Stimulated activated CD8-positive, alpha-beta memory T cell treated with anti-CD3 and anti-CD28 coated beads, Interleukin-4, amount 100 ng/mL, for 24 hours (primary cell): Measurements from ENCODE around the gene C17orf67.
"Not testable (repeated sequence)": the region's sequence is repeated elsewhere in the genome, so short reads cannot be mapped to it uniquely, and the experiment has no call there.

Experiments
- DNase-seq: peaks from one replicate; pipeline ENCODE4 v3.0.0-alpha.2; 2020; ENCODE audit warnings: low read depth

The C17orf67 gene

DNA sequence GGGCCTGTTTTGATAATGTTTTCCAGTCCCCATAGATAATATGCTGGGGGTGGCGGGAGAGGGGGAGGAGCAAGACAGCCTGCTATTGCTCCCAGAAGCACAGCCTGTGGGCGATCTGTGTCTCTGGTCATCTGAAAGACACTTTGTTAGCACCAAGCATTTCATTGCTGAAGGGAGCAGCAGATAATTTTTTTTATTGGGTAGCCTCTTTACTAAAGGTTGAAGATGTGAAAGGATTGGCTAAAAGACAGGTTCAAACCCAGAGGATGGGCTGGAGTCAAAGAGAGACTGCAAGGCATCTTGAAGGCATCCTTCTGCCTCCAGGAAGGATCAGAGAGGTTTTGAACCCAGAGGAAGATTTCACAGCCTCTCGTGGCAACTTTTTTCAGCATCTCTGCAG lies 60.6 kb downstream of the C17orf67 start:
- DNase-seq, result no peak

DNA sequence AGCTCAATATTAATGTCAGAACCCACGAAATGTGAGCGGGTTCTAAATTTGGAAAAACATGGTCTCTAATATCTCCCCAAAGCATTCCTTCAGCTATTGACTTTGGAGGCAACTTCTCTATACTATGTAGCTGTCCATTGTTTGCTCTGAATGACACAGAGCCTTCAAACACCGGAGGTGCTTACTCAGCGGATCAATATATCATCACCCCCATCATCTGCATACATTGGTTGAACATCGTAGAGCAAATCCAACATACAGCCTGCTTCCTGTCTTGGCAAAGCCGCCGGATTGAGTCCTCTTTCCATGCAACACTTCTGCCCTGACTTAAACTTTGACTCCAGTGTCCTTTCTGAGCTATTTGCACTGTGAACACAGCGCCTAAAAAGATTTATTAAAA lies 61.3 kb downstream of the C17orf67 start:
- DNase-seq, result no peak

DNA sequence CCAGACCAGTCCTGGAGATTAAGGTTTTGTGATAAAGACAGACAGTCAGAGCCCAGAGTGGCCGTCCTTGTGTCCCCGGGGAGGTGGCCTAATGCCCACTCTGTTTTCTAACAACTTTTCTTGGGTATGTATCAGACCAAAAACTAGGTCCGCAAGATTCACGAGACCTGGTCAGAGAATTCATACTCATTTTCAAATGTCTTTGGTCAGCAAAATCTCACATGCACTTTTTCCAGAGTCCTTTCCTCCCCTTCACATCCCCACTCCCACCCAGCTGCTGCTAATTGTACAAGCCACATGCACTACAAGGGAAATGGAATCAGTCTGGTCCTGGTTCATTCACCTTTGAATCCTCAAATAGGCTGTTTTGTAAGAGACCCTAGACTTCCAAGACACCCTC lies 61.7 kb downstream of the C17orf67 start:
- no peak for DNase-seq

DNA sequence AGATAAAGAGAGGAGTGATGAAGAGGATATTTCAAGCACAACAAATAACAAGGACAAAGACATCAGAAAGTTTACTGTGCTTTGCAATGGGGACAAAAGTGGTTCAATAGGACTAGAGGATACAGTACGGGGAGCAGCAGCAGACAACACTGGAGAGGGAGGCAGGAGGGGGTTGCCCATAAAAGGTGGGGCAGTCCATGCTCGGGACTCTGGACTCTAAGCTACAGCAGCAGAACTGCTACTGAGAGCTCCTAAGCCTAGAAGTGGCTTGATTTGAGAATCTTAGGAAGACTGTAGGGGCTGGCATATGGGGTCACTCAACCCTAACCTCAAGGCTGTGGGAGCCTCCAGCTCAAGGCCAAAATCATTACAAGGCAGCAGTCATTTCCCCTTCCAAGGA lies 62.2 kb downstream of the C17orf67 start:
- DNase-seq, result no peak

DNA sequence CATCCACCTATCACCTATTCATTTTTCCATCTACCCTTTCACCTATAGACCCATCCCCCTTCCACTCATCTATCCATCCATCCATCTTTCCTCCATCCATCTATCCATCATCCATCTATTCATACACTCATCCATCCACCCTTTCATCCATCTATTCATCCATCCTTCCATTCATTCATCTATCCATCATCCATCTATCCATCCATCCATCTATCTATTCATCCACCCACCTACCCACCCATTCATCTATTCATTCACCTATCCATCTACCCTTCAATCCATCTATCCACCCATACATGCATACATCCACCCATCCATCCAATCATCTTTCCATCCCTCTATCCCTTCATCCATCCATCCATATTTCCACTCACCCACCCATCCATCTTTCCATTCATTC lies 63.3 kb downstream of the C17orf67 start:
- DNase-seq, result no peak

DNA sequence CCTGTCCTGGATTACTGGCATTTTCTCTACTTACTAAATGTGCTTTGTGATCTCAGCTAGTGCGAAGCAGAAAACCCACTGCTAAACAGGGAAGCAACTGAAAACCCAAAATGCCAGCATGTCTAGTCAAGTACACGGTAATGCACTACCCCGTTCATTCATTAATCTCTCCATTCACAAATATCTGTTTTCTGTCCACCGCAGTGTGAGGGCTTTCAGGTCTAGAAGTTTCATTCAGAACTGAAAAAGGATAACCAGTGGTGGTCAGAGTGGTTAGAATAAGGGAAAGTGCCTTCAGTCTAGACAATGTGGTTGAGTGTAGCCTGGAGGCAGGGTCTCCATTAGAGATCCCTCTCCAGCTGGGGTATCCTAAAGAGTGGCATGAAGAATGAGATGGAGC lies 68.3 kb downstream of the C17orf67 start:
- DNase-seq, result no peak

DNA sequence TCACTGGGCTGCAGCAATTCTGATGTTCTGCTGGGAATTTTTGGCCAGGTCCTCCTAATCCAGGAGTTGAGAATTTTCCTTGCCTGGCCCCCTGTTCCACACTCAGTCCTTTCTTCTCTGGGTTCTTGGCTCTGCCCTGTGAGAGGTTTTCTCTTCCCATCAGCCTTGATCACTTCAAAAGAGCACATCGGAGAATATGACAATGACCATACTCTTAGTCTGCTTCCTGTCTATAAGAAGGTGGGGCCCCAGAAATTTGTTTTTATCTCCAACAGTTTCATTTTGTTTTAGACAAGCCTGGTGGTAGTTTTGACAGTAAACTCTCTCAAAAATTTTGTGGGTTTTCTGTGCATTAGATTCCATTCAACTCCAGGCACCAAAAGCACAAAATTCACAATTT lies 70.7 kb downstream of the C17orf67 start:
- no peak for DNase-seq

DNA sequence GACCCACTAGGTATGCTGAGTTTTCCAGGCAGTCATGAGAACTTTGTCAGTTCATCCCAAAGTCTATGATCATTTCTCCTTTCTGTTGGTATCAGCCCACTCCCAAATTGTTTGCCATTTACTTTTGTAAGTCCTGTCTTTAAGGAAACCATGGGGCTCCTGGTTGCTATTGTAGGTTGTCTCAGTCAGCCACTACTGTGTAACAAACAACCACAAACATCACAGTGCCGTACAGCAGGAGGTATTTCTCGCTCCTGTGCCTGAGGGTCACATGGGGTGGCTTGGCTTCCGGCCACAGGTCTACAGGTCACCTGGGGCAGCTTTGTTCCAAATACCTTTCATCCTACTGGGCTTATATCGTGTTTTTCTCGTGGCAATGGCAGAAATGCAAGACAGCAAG lies 71.6 kb downstream of the C17orf67 start:
- no peak for DNase-seq

DNA sequence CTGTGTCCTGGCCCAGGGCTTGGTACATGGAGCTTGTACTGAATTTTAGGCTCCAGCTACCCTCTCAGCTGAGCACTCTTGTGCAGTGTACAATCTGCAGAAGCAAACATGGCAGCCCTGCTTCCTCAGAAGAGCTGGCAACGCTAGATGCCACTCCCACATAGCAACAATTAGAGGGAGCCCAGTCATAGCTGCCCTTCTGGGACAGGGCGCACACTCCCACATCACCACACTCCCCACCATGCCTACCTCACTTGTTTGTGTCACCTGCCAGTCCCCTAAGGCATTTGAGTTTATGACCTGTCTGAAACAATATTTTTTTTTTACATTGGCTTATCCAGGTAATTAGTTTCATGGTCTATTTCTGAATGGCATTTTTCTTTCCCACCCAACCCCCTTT lies 72.3 kb downstream of the C17orf67 start:
- no peak for DNase-seq

DNA sequence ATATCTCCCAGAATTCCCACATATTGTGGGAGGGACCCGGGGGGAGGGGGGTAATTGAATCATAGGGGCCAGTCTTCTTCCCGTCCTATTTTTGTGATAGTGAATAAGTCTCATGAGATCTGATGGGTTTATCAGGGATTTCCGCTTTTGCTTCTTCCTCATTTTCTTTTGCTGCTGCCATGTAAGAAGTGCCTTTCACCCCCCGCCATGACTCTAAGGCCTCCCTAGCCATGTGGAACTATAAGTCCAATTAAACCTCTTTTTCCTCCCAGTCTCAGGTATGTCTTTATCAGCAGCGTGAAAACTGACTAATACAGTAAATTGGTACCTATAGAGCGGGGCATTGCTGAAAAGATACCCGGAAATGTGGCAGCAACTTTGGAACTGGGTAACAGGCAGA lies 76.1 kb downstream of the C17orf67 start:
- not testable (repeated sequence) for DNase-seq

DNA sequence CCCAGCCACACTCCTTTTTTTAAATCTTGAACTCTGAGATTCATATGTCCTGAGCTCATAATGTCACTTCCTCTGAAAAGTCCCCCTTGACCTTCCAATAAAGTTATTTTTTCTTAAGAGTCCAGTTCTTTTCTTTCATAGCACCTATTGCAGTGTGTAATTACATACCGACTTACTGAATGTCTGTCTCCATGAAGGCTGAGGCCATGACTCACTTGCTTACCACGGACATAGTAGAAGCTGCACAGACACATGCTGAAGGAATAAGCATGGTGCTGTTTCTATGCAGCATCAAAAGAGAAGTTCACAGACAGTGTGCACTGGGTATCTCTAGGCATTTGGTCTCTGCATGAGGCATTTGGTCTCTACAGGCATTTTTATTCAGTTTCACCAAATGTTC lies 77.2 kb downstream of the C17orf67 start:
- no peak for DNase-seq

DNA sequence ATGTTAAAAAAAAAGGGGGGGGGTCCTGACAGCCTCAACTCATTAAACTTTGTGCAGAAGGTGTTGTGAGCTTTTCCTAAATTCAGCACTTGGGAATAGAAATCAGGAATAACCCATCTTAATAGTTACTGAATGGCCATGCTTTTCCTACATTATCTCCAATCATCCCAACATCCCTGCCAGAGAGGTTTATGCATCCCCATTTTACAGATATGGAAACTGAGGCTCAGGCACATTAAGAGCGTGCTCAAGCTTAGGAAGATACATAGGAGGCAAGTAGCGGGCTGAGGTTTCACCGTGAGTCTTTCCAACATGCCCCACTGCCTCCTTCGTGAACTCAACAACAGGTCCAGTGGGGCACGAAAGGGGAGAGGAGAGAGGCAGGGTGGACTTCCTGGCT lies 78.4 kb downstream of the C17orf67 start:
- DNase-seq, result no peak

DNA sequence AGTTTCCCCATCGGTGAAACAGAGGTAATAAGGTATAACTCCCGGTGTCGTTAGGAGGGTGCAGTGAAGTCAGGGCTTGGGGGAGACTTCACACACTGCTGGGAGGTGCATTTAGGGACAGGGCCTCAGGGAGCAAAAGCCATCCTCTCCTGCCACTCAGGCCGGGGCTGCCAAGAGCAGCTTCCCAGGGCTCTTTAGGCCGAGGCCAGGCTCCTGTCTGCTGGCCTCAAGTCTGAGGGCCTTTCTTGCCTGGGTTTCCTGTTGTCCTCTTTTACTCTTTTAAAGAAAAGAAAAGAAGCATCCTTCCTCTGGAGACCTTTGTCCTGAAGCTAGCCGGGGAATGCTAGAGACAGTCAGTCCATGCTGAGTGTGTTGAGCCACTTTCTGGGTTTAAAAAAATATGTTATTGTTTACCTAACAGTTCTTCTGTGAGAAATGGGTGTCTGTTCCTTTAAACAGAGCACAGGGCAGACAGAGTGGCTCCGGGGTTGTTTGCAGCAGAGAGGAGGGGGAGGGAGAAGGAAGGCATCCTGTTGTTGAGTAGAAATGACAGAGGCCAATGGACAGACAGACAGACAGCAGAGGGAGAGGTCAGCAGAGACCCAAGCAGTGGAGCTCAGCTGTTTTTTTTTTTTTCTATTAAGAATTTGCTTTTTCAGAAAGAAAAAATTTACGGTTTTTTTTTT lies 79.1 kb downstream of the C17orf67 start:
- DNase-seq, result no peak

DNA sequence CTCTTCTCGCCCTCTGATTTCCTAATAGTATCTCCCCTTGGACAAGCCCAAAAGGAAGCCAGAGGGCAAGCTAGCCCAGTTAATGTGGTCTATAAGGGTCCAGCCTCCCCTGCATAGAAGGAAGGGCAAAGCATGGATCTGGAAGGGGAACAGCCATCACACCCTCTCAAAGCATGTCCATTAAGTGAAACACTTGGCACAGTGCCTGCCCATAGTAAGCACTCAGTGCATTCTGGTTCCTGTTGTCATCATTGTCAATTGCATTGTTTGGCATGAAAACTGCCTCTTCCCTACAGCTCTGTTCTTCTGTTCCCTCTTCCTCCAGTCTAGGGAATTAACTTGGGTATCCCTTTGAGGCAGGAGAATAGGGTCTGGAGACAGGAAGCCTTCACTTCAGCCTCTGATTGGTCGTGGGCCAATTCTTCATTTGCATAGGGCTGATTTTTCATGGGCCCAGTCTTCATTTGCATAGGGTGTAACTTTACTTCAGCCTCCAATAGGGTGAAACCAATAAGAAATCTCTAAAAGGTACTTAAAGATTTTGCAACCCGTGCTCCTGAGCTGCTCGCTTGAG lies 81.4 kb downstream of the C17orf67 start:
- DNase-seq, result no peak

DNA sequence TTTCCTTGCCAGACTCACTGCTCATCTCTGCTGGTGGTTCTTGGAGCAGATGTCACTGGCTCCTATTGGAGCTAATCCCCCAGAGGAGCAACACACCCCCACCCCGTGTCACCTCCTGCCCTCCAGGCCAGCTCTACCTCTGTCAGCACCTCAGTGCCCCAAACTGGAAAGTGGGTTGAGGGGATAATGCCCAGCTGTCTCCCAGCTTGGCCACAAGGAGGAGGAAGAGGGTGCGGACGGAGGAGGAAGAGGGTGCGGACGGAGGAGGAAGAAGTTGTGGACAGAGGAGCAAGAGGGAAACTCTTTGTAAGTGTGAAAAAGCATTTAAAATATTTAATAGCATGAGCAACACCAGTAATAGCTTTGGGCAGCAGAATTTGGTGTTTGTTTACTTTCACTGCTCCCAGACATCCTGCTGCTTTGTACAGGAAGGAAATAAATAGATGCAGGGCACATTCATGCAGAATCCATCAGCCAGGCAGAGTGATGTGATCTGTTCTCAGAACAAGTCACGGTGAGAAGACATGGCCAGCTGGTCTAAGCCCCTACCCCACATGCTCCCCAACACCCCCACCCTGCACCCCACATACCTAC lies 82.5 kb downstream of the C17orf67 start:
- no peak for DNase-seq

DNA sequence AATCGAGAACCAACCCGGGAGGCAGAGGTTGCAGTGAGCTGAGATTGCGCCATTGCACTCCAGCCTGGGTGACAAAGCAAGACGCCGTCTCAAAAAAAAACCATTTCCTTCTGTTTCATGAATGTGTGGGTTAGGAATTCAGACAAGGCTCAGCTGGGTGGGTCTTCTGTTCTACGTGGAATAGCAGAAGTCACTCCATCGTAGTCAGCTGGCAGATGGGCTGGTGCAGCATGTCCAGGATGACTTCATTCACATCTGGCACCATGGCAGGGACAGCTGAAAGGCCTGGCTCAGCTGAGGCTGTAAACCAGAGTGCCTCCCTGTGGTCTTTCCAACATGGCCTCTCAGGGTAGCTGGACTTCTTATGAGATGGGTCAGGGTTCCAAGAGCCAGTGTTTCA lies 89.0 kb downstream of the C17orf67 start:
- no peak for DNase-seq

DNA sequence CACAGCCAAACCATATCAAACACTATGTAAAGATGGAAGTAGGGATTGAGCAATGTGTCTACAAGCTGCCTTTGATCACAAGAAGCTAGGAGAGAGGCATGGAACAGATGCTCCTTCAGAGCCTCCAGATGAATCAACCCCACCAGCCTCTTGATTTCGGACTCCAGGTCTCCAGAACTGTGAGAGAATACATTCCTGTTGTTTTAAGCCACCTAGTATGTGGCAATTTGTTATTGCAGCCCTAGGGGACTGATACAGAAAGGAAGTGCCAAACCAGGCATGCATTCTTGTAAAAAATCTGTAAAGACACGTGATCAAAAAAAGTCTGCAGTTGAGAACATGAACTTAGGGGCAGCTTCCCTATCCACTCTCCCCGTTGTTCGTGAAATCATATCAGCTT lies 91.1 kb downstream of the C17orf67 start:
- DNase-seq, result no peak
